GM19467 (cell line): Measurements from ENCODE around the gene NR1D2.
"Not testable (repeated sequence)": the region's sequence is repeated elsewhere in the genome, so short reads cannot be mapped to it uniquely, and the experiment has no call there.

Experiments
- ATAC-seq: cut with Tn5 transposase; IDR thresholded peaks from one replicate; pipeline ENCODE4 v1.9.1; 2021; ENCODE audit warnings: mild to moderate bottlenecking, moderate library complexity; ENCODE audit not compliant: unreplicated experiment

Gene NR1D2

GRCh38 chr3:24002129-24002528, 57.0 kb downstream of the NR1D2 start:
- ATAC-seq, result no peak

- no peak for ATAC-seq
Observed at GRCh38 chr3:24003466-24003865, 58.4 kb downstream of the NR1D2 start.

- ATAC-seq, result peak; percentile 91
Observed at GRCh38 chr3:24004171-24004938, 59.3 kb downstream of the NR1D2 start.

GRCh38 chr3:24005669-24006068, 60.6 kb downstream of the NR1D2 start:
- no peak for ATAC-seq

- not testable (repeated sequence) for ATAC-seq
Observed at GRCh38 chr3:24010834-24011233, 65.7 kb downstream of the NR1D2 start.

GRCh38 chr3:24012589-24013269, 67.6 kb downstream of the NR1D2 start:
- ATAC-seq, result no peak

- no peak for ATAC-seq
Observed at GRCh38 chr3:24017305-24017704, 72.2 kb downstream of the NR1D2 start.

- ATAC-seq, result no peak
Observed at GRCh38 chr3:24018784-24019570, 73.9 kb downstream of the NR1D2 start.

- ATAC-seq, result no peak
Observed at GRCh38 chr3:24019585-24019984, 74.5 kb downstream of the NR1D2 start.

GRCh38 chr3:24020036-24020691, 75.1 kb downstream of the NR1D2 start:
- no peak for ATAC-seq

GRCh38 chr3:24023197-24023596, 78.1 kb downstream of the NR1D2 start:
- ATAC-seq, result no peak

- no peak for ATAC-seq
Observed at GRCh38 chr3:24025805-24026204, 80.7 kb downstream of the NR1D2 start.

GRCh38 chr3:24026665-24027064, 81.6 kb downstream of the NR1D2 start:
- not testable (repeated sequence) for ATAC-seq

GRCh38 chr3:24027946-24028345, 82.9 kb downstream of the NR1D2 start:
- no peak for ATAC-seq
